ENCODE results near the gene FAM168A.

DNA sequence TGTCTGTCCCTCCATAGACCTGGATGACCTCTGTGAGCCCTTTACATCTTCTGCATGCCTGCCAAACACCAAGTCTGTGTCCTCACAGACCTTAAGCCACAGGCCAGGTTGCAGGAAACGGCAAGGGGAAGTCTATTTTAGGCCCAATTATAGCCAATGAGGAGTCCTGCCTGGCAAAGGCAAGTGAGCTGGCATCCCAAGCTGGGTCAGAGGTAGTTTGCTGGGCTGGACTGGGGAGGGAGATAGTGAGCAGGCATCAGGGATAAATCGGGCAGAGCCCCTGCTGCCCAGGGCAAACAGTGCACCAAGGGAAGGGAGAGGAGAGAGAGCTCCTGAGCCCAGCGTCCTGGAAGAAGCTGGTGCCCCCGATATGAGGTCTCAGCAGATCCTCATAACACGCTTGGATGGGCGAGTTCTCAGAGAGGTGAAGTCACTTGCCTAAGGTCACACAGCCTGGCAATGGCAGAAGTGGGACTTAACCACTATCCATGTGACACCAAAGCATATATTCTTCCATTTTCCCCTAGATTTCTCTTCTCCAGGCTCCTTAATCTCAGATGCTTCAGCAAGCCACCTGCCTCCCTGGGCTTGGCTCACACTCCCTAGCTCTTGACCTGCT is 225.4 kb downstream of the FAM168A start:
- TF ChIP-seq, protein P1, sequence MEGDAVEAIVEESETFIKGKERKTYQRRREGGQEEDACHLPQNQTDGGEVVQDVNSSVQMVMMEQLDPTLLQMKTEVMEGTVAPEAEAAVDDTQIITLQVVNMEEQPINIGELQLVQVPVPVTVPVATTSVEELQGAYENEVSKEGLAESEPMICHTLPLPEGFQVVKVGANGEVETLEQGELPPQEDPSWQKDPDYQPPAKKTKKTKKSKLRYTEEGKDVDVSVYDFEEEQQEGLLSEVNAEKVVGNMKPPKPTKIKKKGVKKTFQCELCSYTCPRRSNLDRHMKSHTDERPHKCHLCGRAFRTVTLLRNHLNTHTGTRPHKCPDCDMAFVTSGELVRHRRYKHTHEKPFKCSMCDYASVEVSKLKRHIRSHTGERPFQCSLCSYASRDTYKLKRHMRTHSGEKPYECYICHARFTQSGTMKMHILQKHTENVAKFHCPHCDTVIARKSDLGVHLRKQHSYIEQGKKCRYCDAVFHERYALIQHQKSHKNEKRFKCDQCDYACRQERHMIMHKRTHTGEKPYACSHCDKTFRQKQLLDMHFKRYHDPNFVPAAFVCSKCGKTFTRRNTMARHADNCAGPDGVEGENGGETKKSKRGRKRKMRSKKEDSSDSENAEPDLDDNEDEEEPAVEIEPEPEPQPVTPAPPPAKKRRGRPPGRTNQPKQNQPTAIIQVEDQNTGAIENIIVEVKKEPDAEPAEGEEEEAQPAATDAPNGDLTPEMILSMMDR (conservative IDR thresholded peaks at IDR 0.05 in 1 of 2, IDR thresholded peaks at IDR 0.05 in 1 of 2; ENCODE audit: low read depth in 1 of 2, low read length in 2 of 2), result peak in 1 of 2 donors; percentile 9
- TF ChIP-seq EZH2 (IDR thresholded peaks at IDR 0.05; ENCODE audit: low read length, missing control alignments), result no peak
